HEK293 (cell line): ENCODE measurements around the gene FOXO3.

Source experiments
- AEBP2 ChIP-seq: fragments of 450-650 bp; formaldehyde crosslinking; IDR thresholded peaks from 2 replicates; pipeline ENCODE4 v1.5.1; 2016; ENCODE audit warnings: missing biosample characterization, missing genetic modification characterization, borderline replicate concordance
- BCL11B ChIP-seq: fragments of 450-650 bp; formaldehyde crosslinking; IDR thresholded peaks from 2 replicates; pipeline ENCODE4 v1.5.1; 2016; ENCODE audit warnings: low read depth, missing biosample characterization, missing genetic modification characterization
- GLIS2 ChIP-seq: fragments of 450-650 bp; formaldehyde crosslinking; IDR thresholded peaks from 2 replicates; pipeline ENCODE4 v1.5.1; 2016; ENCODE audit warnings: missing biosample characterization, missing genetic modification characterization
- IKZF3 ChIP-seq: fragments of 450-650 bp; IDR thresholded peaks from 2 replicates; pipeline ENCODE4 v1.5.0; 2018; ENCODE audit warnings: missing biosample characterization, mild to moderate bottlenecking, missing genetic modification characterization, moderate library complexity
- KLF1 ChIP-seq: fragments of 450-650 bp; formaldehyde crosslinking; IDR thresholded peaks from 2 replicates; pipeline ENCODE4 v1.5.1; 2016; ENCODE audit warnings: missing biosample characterization, missing genetic modification characterization
- KLF17 ChIP-seq: fragments of 450-650 bp; formaldehyde crosslinking; IDR thresholded peaks from 2 replicates; pipeline ENCODE4 v1.5.1; 2016; ENCODE audit warnings: missing biosample characterization, missing genetic modification characterization
- MEIS1 ChIP-seq: sonication (generic); formaldehyde crosslinking; IDR thresholded peaks from 2 replicates; pipeline ENCODE4 v1.8.1; 2022; ENCODE audit warnings: missing genetic modification reagents, mild to moderate bottlenecking, borderline replicate concordance
- MZF1 ChIP-seq: fragments of 450-650 bp; formaldehyde crosslinking; IDR thresholded peaks from 2 replicates; pipeline ENCODE4 v1.5.1; 2017; ENCODE audit warnings: missing biosample characterization, missing genetic modification characterization, borderline replicate concordance
- PRDM4 ChIP-seq: fragments of 450-650 bp; formaldehyde crosslinking; IDR thresholded peaks from 2 replicates; pipeline ENCODE4 v1.5.1; 2017; ENCODE audit warnings: missing biosample characterization, missing genetic modification characterization
- REPIN1 ChIP-seq: fragments of 450-650 bp; formaldehyde crosslinking; IDR thresholded peaks from 2 replicates; pipeline ENCODE4 v1.5.1; 2017; ENCODE audit warnings: missing biosample characterization, missing genetic modification characterization, low read depth
- SP2 ChIP-seq: fragments of 450-650 bp; formaldehyde crosslinking; IDR thresholded peaks from 2 replicates; pipeline ENCODE4 v1.5.1; 2016; ENCODE audit warnings: missing biosample characterization, missing genetic modification characterization
- ZBTB8A ChIP-seq: fragments of 450-650 bp; formaldehyde crosslinking; IDR thresholded peaks from 2 replicates; pipeline ENCODE4 v1.5.1; 2016; ENCODE audit warnings: missing biosample characterization, missing genetic modification characterization
- ZIC2 ChIP-seq: fragments of 450-650 bp; formaldehyde crosslinking; IDR thresholded peaks from 2 replicates; pipeline ENCODE4 v1.5.1; 2016; ENCODE audit warnings: missing biosample characterization, missing genetic modification characterization
- ZNF121 ChIP-seq: fragments of 450-650 bp; formaldehyde crosslinking; IDR thresholded peaks from 2 replicates; pipeline ENCODE4 v1.5.1; 2016; ENCODE audit warnings: missing biosample characterization, missing genetic modification characterization
- ZNF133 ChIP-seq: fragments of 450-650 bp; formaldehyde crosslinking; IDR thresholded peaks from 2 replicates; pipeline ENCODE4 v1.5.1; 2016; ENCODE audit warnings: missing biosample characterization, missing genetic modification characterization
- ZNF140 ChIP-seq: fragments of 450-650 bp; formaldehyde crosslinking; IDR thresholded peaks from 2 replicates; pipeline ENCODE4 v1.5.1; 2016; ENCODE audit warnings: missing biosample characterization, missing genetic modification characterization
- ZNF248 ChIP-seq: fragments of 450-650 bp; formaldehyde crosslinking; IDR thresholded peaks from 2 replicates; pipeline ENCODE4 v1.5.1; 2017; ENCODE audit warnings: missing biosample characterization, missing genetic modification characterization
- ZNF280D ChIP-seq: fragments of 450-650 bp; formaldehyde crosslinking; IDR thresholded peaks from 2 replicates; pipeline ENCODE4 v1.5.1; 2016; ENCODE audit warnings: missing biosample characterization, missing genetic modification characterization
- ZNF37A ChIP-seq: fragments of 450-650 bp; IDR thresholded peaks from 2 replicates; pipeline ENCODE4 v1.5.1; 2018; ENCODE audit warnings: missing biosample characterization, missing genetic modification characterization
- ZNF394 ChIP-seq: fragments of 450-650 bp; formaldehyde crosslinking; IDR thresholded peaks from 2 replicates; pipeline ENCODE4 v1.5.1; 2016; ENCODE audit warnings: missing biosample characterization, missing genetic modification characterization, mild to moderate bottlenecking, moderate library complexity, borderline replicate concordance
- ZNF488 ChIP-seq: fragments of 450-650 bp; formaldehyde crosslinking; IDR thresholded peaks from 2 replicates; pipeline ENCODE4 v1.5.1; 2016; ENCODE audit warnings: missing biosample characterization, missing genetic modification characterization
- ZNF560 ChIP-seq: fragments of 450-650 bp; formaldehyde crosslinking; IDR thresholded peaks from 2 replicates; pipeline ENCODE4 v1.5.1; 2017; ENCODE audit warnings: missing biosample characterization, missing genetic modification characterization, borderline replicate concordance
- ZNF561 ChIP-seq: fragments of 450-650 bp; IDR thresholded peaks from 2 replicates; pipeline ENCODE4 v1.5.1; 2018; ENCODE audit warnings: missing biosample characterization, missing genetic modification characterization, borderline replicate concordance
- ZNF629 ChIP-seq: fragments of 450-650 bp; formaldehyde crosslinking; IDR thresholded peaks from 2 replicates; pipeline ENCODE4 v1.5.1; 2017; ENCODE audit warnings: missing biosample characterization, missing genetic modification characterization
- ZNF76 ChIP-seq: fragments of 450-650 bp; formaldehyde crosslinking; IDR thresholded peaks from 2 replicates; pipeline ENCODE4; 2016; ENCODE audit warnings: low read depth, missing biosample characterization, missing genetic modification characterization, borderline replicate concordance
- ZSCAN23 ChIP-seq: fragments of 450-650 bp; formaldehyde crosslinking; IDR thresholded peaks from 2 replicates; pipeline ENCODE4 v1.5.1; 2016; ENCODE audit warnings: missing biosample characterization, missing genetic modification characterization
- ZXDB ChIP-seq: fragments of 450-650 bp; formaldehyde crosslinking; IDR thresholded peaks from 2 replicates; pipeline ENCODE4 v1.5.1; 2016; ENCODE audit warnings: missing biosample characterization, missing genetic modification characterization
- TF ChIP-seq, protein P1 (sequence below): fragments of 450-650 bp; formaldehyde crosslinking; IDR thresholded peaks from 2 replicates; pipeline ENCODE4 v1.5.1; 2016; ENCODE audit warnings: missing biosample characterization, missing genetic modification characterization
- TF ChIP-seq, protein P2 (sequence below): fragments of 450-650 bp; formaldehyde crosslinking; IDR thresholded peaks from 2 replicates; pipeline ENCODE4 v1.5.1; 2017; ENCODE audit warnings: missing biosample characterization, missing genetic modification characterization

FOXO3 gene

GRCh38 chr6:108676555-108676954 is 115.8 kb downstream of the FOXO3 start (continued):
- TF ChIP-seq AEBP2 (tag by site-specific recombination) (peak; percentile 83; the same call in 1 of the 2 replicates), SP2 (tag by site-specific recombination) (0 out of 2 replicates have a peak, but pooled peaks have one; percentile 6), IKZF3 (tag by site-specific recombination) (peak; percentile 98), ZXDB (tag by site-specific recombination) (peak; percentile 90), ZNF37A (no peak), PRDM4 (peak; percentile 95), ZNF76 (tag by site-specific recombination) (peak; percentile 35; the same call in 1 of the 2 replicates), KLF1 (tag by site-specific recombination) (no peak), ZNF121 (tag by site-specific recombination) (0 out of 2 replicates have a peak, but pooled peaks have one; percentile 5), ZNF560 (no peak), ZBTB8A (tag by site-specific recombination) (peak; percentile 65; the same call in 1 of the 2 replicates), GLIS2 (tag by site-specific recombination) (no peak), ZNF248 (tag by site-specific recombination) (no peak), ZNF140 (tag by site-specific recombination) (no peak), ZNF629 (tag by site-specific recombination) (peak; percentile 84), ZNF133 (tag by site-specific recombination) (no peak), MEIS1 (CRISPR knock-in tag) (no peak), ZSCAN23 (tag by site-specific recombination) (peak; percentile 63), ZNF394 (tag by site-specific recombination) (peak; percentile 62), BCL11B (peak; percentile 60; the same call in 1 of the 2 replicates), ZNF488 (tag by site-specific recombination) (peak; percentile 49; the same call in 1 of the 2 replicates), KLF17 (tag by site-specific recombination) (peak; percentile 74; the same call in 1 of the 2 replicates), ZNF280D (no peak), REPIN1 (tag by site-specific recombination) (no peak), ZIC2 (tag by site-specific recombination) (peak; percentile 74), ZNF561 (tag by site-specific recombination) (peak; percentile 90), MZF1 (tag by site-specific recombination) (peak; percentile 57; the same call in 1 of the 2 replicates)
- TF ChIP-seq, protein P1, sequence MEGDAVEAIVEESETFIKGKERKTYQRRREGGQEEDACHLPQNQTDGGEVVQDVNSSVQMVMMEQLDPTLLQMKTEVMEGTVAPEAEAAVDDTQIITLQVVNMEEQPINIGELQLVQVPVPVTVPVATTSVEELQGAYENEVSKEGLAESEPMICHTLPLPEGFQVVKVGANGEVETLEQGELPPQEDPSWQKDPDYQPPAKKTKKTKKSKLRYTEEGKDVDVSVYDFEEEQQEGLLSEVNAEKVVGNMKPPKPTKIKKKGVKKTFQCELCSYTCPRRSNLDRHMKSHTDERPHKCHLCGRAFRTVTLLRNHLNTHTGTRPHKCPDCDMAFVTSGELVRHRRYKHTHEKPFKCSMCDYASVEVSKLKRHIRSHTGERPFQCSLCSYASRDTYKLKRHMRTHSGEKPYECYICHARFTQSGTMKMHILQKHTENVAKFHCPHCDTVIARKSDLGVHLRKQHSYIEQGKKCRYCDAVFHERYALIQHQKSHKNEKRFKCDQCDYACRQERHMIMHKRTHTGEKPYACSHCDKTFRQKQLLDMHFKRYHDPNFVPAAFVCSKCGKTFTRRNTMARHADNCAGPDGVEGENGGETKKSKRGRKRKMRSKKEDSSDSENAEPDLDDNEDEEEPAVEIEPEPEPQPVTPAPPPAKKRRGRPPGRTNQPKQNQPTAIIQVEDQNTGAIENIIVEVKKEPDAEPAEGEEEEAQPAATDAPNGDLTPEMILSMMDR (tag by site-specific recombination), result no peak
- TF ChIP-seq, protein P2, sequence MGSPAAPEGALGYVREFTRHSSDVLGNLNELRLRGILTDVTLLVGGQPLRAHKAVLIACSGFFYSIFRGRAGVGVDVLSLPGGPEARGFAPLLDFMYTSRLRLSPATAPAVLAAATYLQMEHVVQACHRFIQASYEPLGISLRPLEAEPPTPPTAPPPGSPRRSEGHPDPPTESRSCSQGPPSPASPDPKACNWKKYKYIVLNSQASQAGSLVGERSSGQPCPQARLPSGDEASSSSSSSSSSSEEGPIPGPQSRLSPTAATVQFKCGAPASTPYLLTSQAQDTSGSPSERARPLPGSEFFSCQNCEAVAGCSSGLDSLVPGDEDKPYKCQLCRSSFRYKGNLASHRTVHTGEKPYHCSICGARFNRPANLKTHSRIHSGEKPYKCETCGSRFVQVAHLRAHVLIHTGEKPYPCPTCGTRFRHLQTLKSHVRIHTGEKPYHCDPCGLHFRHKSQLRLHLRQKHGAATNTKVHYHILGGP (tag by site-specific recombination), result peak; percentile 25; the same call in 1 of the 2 replicates
